K562 (cell line): ENCODE data around the gene ADGRG4.

Experiments
- BCL6 ChIP-seq: fragments of 250-450 bp; sonication (Bioruptor Pico); IDR thresholded peaks from 2 replicates; pipeline ENCODE4 v1.4.0; 2020
- CBFB ChIP-seq: sonication (generic); formaldehyde crosslinking; IDR thresholded peaks from 2 replicates; pipeline ENCODE4 v1.4.0; 2020; ENCODE audit warnings: mild to moderate bottlenecking, missing genetic modification reagents
- E2F3 ChIP-seq: fragments of 250-450 bp; sonication (Bioruptor Pico); IDR thresholded peaks from 2 replicates; pipeline ENCODE4 v1.4.0; 2020; ENCODE audit warnings: mild to moderate bottlenecking
- EZH2 ChIP-seq: IDR thresholded peaks from 2 replicates; pipeline ENCODE4 v1.6.1; 2012; ENCODE audit warnings: low read depth, mild to moderate bottlenecking, inconsistent platforms, low read length, borderline replicate concordance
- KDM1A ChIP-seq, 2 experiments: fragments of 450-650 bp; IDR thresholded peaks; 2 replicates each; pipeline ENCODE4 v1.6.1; 2016; ENCODE audit warnings: mild to moderate bottlenecking in 2 of 2
- NFE2L1 ChIP-seq: fragments of 450-650 bp; IDR thresholded peaks from 2 replicates; pipeline ENCODE4 v1.6.1; 2016; ENCODE audit warnings: missing genetic modification characterization, low read depth, mild to moderate bottlenecking, missing compliant biosample characterization, moderate library complexity, borderline replicate concordance
- POLR2AphosphoS5 ChIP-seq: IDR thresholded peaks from 2 replicates; pipeline ENCODE4 v1.6.1; 2011; ENCODE audit warnings: mild to moderate bottlenecking, low read depth, low read length, moderate library complexity; ENCODE audit not compliant: control insufficient read depth, insufficient read depth
- TAL1 ChIP-seq: fragments of 450-650 bp; IDR thresholded peaks from 2 replicates; pipeline ENCODE4 v1.6.1; 2016; ENCODE audit warnings: mild to moderate bottlenecking
- ZNF431 ChIP-seq: sonication (generic); formaldehyde crosslinking; IDR thresholded peaks from 2 replicates; pipeline ENCODE4 v1.8.0; 2022; ENCODE audit warnings: mild to moderate bottlenecking, missing genetic modification reagents
- TF ChIP-seq, protein P1 (sequence below), 2 experiments: fragments of 450-650 bp in 1 of 2; sonication (generic) in 1 of 2; formaldehyde crosslinking in 1 of 2; IDR thresholded peaks in 1 of 2; conservative IDR thresholded peaks in 1 of 2; 2 replicates each; pipeline versions ENCODE4 v1.6.1 to v1.8.1; 2016 to 2023; ENCODE audit warnings: mild to moderate bottlenecking in 2 of 2, moderate library complexity in 2 of 2, inconsistent platforms in 1 of 2, missing genetic modification reagents in 1 of 2
- TF ChIP-seq, protein P2 (sequence below): fragments of 450-650 bp; IDR thresholded peaks from 2 replicates; pipeline ENCODE4 v1.6.1; 2016
- TF ChIP-seq, protein P3 (sequence below): sonication (generic); formaldehyde crosslinking; IDR thresholded peaks from 2 replicates; pipeline ENCODE4 v1.8.0; 2022; ENCODE audit warnings: missing genetic modification reagents, mild to moderate bottlenecking, borderline replicate concordance

DNA sequence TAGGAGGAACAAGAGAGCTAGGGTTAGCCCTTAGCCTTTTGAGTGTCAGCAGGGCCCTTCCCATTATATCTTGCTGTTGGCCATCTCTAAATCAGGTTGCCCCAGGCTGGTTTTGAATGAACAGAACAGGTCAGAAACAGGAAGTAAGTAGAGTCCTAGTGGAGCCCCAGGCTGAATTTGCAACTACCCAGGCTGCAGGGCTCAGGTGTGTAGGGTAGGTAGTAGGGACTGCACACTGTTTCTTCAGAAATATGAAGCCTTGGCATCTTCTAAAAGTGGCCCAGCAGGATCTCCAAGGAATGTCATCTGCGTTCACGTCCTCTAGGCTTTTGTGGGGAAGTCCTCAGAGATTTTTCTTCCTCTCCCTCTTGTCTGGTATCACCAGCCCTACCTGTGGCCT, 90.2 kb downstream of the ADGRG4 start:
- TF ChIP-seq E2F3 (CRISPR knock-in tag) = no peak
- TF ChIP-seq, protein P1, sequence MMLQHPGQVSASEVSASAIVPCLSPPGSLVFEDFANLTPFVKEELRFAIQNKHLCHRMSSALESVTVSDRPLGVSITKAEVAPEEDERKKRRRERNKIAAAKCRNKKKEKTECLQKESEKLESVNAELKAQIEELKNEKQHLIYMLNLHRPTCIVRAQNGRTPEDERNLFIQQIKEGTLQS (IDR thresholded peaks at IDR 0.05) = no peak
- TF ChIP-seq, protein P1 (CRISPR knock-in tag; conservative IDR thresholded peaks at IDR 0.05) = no peak
- no peak for TF ChIP-seq CBFB (CRISPR knock-in tag)
- TF ChIP-seq, protein P2, sequence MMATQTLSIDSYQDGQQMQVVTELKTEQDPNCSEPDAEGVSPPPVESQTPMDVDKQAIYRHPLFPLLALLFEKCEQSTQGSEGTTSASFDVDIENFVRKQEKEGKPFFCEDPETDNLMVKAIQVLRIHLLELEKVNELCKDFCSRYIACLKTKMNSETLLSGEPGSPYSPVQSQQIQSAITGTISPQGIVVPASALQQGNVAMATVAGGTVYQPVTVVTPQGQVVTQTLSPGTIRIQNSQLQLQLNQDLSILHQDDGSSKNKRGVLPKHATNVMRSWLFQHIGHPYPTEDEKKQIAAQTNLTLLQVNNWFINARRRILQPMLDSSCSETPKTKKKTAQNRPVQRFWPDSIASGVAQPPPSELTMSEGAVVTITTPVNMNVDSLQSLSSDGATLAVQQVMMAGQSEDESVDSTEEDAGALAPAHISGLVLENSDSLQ = no peak
- TF ChIP-seq NFE2L1 (tag) = no peak
- no peak for TF ChIP-seq BCL6 (CRISPR knock-in tag)
- TF ChIP-seq, protein P3, sequence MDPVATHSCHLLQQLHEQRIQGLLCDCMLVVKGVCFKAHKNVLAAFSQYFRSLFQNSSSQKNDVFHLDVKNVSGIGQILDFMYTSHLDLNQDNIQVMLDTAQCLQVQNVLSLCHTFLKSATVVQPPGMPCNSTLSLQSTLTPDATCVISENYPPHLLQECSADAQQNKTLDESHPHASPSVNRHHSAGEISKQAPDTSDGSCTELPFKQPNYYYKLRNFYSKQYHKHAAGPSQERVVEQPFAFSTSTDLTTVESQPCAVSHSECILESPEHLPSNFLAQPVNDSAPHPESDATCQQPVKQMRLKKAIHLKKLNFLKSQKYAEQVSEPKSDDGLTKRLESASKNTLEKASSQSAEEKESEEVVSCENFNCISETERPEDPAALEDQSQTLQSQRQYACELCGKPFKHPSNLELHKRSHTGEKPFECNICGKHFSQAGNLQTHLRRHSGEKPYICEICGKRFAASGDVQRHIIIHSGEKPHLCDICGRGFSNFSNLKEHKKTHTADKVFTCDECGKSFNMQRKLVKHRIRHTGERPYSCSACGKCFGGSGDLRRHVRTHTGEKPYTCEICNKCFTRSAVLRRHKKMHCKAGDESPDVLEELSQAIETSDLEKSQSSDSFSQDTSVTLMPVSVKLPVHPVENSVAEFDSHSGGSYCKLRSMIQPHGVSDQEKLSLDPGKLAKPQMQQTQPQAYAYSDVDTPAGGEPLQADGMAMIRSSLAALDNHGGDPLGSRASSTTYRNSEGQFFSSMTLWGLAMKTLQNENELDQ (CRISPR knock-in tag) = no peak
- no peak for TF ChIP-seq KDM1A (IDR thresholded peaks at IDR 0.05)
- TF ChIP-seq ZNF431 (CRISPR knock-in tag) = no peak
- TF ChIP-seq EZH2 = no peak
- no peak for TF ChIP-seq TAL1
- TF ChIP-seq POLR2AphosphoS5 = no peak
